Activated T-helper 1 cell treated with anti-CD3 and anti-CD28 coated beads, Interleukin-12 subunit alpha, Interleukin-12 subunit beta, Interleukin-2, Interleukin-4 antibody, amounts not matched to agents 30 ng/mL and 10 ng/mL and 1 ng/mL, durations not matched to agents 14 hours and 24 hours and 36 hours (primary cell): ENCODE measurements around the gene RHD. TPM values are rescaled to one million over a fixed set of nuclear protein-coding genes. Genes with fewer than 3 reads are reported as not detected.
"Not testable (repeated sequence)": the region's sequence is repeated elsewhere in the genome, so short reads cannot be mapped to it uniquely, and the experiment has no call there.

Experiments used
- DNase-seq: peaks from one replicate; pipeline ENCODE4 v3.0.0; 2021; ENCODE audit warnings: low spot score
- H3K27ac Mint-ChIP-seq: one replicate; pipeline ENCODE4 v1.8.0; 2021; ENCODE audit warnings: mild to moderate bottlenecking, mixed read lengths
- H3K27me3 Mint-ChIP-seq: one replicate; pipeline ENCODE4 v1.8.0; 2022; ENCODE audit warnings: mild to moderate bottlenecking, moderate library complexity, mixed read lengths; ENCODE audit not compliant: insufficient read depth
- H3K36me3 Mint-ChIP-seq: one replicate; pipeline ENCODE4 v1.8.0; 2021; ENCODE audit warnings: low read depth, mixed read lengths
- H3K4me1 Mint-ChIP-seq: one replicate; pipeline ENCODE4 v1.8.0; 2021; ENCODE audit warnings: low read depth, mixed read lengths
- H3K4me3 Mint-ChIP-seq: one replicate; pipeline ENCODE4 v1.8.0; 2021; ENCODE audit warnings: mild to moderate bottlenecking, moderate library complexity, mixed read lengths
- H3K9me3 Mint-ChIP-seq: one replicate; pipeline ENCODE4 v1.8.0; 2021; ENCODE audit warnings: mixed read lengths
- intact Hi-C: fragments of 100-400 bp; cut with micrococcal nuclease; formaldehyde crosslinking; loops from one replicate; pipeline ENCODE4 v1.15.1; 2024
- total RNA-seq: library from RNA; stranded (reverse); gene quantifications from 2 replicates; pipeline ENCODE4 v1.2.3, GENCODE V29; 2022

Gene RHD
- total RNA-seq, 1 donor from 2014 or later: not detected

DNA sequence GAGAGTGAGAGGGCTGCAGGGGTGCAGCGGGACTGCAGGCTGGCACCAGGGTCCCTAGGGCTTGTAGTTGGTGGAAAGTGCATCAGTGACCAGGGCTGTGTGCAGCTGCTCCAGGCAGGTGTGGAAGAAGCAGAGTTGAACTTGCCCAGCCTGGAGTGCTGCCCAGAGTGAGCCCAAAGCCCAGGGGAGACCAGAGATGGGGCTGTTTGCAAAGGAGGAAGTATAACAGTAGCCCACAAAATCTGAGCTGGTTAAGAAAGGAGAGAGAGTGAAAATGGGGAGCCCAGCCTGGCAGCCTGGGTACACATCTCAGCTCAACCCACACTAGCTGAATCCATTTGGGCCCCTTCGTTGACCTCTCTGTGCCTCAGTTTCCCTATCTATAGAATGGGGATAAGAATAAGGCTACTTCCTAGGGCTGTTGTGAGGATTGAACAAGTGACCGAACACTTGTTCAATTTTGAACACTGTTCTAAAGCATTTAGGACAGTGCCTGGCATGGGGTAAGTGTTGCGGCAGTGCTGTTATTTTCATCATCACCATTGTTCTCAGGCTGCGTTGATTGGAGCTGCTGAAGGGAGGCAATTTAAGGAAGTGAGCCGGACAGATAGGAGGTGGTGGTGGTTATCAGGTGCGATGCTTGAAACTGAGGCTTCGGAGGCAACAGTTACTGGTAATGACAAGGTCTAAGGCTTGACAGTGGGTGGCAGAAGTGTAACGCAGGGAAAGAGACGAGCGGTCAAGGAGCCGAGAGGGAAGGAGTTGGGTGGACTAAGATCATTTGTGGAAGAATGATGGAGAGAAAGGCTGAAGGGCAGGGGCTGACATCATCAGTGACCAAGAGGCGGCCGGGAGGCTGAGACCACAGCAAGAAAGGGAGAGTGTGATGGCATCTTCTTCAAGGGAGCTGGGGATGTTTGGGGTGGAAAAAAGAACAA is 22.8 kb downstream of the RHD start:
- H3K4me1 Mint-ChIP-seq, intact Hi-C loops, H3K36me3 Mint-ChIP-seq, H3K9me3 Mint-ChIP-seq, H3K27me3 Mint-ChIP-seq, H3K4me3 Mint-ChIP-seq, H3K27ac Mint-ChIP-seq, DNase-seq: not testable (repeated sequence)

DNA sequence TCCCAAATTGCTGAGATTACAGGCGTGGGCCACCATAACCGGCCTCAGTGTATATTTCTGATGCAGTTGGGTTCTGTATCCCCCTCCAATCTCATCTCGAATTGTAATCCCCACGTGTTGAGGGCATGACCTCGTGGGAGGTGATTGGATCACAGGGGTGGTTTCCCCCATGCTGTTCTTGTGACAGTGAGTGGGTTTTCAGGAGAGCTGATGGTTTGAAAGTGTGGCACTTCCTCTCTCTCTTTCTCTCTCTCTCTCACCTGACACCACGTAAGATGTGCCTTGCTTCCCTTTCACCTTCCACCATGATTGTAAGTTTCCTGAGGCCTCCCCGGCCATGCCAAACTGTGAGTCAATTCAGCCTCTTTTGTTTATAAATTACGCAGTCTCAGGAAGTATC is 24.2 kb downstream of the RHD start:
- H3K27me3 Mint-ChIP-seq, H3K27ac Mint-ChIP-seq, intact Hi-C loops, H3K4me1 Mint-ChIP-seq, H3K4me3 Mint-ChIP-seq, DNase-seq, H3K9me3 Mint-ChIP-seq, H3K36me3 Mint-ChIP-seq: not testable (repeated sequence)

DNA sequence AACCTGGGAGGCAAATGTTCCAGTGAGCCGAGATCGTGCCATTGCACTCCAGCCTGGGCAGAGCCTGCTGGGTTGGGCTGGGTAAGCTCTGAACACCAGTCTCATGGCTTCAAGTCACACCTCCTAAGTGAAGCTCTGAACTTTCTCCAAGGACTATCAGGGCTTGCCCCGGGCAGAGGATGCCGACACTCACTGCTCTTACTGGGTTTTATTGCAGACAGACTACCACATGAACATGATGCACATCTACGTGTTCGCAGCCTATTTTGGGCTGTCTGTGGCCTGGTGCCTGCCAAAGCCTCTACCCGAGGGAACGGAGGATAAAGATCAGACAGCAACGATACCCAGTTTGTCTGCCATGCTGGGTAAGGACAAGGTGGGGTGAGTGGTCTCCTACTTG is 28.4 kb downstream of the RHD start:
- H3K27me3 Mint-ChIP-seq, DNase-seq, H3K9me3 Mint-ChIP-seq, H3K27ac Mint-ChIP-seq, H3K4me3 Mint-ChIP-seq, H3K36me3 Mint-ChIP-seq, H3K4me1 Mint-ChIP-seq, intact Hi-C loops: not testable (repeated sequence)

DNA sequence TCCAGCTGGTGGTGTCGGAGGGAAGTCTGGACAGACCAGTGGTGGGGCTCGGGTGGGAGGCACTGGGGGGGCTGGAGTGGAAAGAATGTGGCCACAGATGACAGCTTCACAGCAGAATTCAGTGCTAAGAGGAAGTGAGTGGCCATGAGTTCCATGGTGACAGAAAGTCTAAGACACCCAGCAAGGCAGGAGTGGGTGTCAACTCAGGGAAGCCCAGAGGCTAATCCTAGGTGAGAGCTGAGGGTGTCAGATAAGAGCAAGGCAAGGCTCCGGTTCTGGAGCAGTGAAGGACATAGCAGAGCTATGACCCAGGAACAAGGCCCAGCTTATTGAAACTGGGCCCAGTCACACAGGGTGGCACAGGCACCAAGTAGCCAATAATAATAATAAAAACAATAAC is 30.0 kb downstream of the RHD start:
- DNase-seq, intact Hi-C loops, H3K9me3 Mint-ChIP-seq, H3K4me1 Mint-ChIP-seq, H3K27me3 Mint-ChIP-seq, H3K27ac Mint-ChIP-seq, H3K4me3 Mint-ChIP-seq: not testable (repeated sequence)
- peaks cover 14% of the 10 kb centered on the region for H3K36me3 Mint-ChIP-seq

DNA sequence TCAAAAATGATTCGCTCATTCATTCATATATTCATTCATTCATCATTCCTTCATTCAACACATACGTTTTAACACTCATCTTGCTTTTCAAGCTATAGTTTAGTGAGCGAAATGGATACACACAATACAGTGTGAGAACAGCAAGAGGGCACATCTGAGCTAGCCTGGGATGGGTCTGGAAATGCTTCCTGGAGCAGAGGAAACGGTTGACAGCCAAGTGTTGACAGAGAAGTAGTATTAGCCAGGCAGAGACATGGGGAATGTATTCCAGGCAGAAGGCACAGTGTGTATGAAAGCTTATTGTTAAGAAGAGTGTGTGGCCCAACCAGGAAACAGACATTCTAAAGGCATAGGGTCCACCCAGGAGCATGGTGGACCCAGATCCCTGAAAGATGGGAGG is 32.6 kb downstream of the RHD start:
- peaks cover 14% of the 10 kb centered on the region for H3K36me3 Mint-ChIP-seq
- H3K4me3 Mint-ChIP-seq, H3K27me3 Mint-ChIP-seq, H3K27ac Mint-ChIP-seq, H3K4me1 Mint-ChIP-seq, DNase-seq, H3K9me3 Mint-ChIP-seq, intact Hi-C loops: not testable (repeated sequence)

DNA sequence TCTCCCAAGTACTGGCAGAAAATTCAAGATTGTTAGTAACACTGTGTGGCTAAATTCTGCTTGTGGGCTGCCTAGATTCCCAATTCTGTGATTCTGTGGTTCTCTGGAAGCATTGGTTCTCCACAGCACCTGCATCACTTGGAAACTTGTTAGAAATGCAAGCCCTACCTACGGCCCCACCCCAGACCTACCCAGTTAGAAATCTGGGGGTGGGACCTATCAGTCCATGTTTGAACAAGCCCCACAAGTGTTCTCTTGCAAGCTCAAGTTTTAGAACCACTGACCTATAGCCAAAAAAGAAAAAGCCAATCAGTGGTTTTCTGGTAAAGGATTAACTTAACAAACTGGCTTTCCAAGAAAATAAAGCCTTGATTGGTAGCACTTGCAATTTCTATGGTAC is 35.9 kb downstream of the RHD start:
- H3K27me3 Mint-ChIP-seq, H3K27ac Mint-ChIP-seq, intact Hi-C loops, DNase-seq, H3K4me3 Mint-ChIP-seq, H3K4me1 Mint-ChIP-seq, H3K9me3 Mint-ChIP-seq: not testable (repeated sequence)
- peaks cover 21% of the 10 kb centered on the region for H3K36me3 Mint-ChIP-seq

DNA sequence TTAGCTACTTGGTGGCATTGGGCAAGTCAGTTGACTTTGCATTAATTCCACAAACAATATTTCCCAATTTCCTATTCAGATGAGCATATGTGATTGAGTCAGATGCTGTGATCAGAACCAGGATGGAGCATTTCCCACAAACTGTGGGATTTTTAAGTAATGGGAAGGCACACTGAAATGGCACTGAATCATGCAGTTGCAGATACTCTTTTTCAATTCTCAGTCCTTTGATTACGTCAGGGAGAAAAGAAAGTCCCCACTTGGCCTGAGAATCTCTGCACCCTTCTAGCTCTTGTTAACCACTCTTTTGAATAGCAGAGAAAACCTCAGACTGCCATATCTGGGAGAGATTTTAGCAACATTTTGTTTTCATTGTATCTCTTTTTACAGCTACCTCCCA is 36.8 kb downstream of the RHD start:
- H3K4me1 Mint-ChIP-seq, H3K27me3 Mint-ChIP-seq, H3K4me3 Mint-ChIP-seq, DNase-seq, H3K27ac Mint-ChIP-seq, intact Hi-C loops, H3K9me3 Mint-ChIP-seq: not testable (repeated sequence)
- peaks cover 22% of the 10 kb centered on the region for H3K36me3 Mint-ChIP-seq

DNA sequence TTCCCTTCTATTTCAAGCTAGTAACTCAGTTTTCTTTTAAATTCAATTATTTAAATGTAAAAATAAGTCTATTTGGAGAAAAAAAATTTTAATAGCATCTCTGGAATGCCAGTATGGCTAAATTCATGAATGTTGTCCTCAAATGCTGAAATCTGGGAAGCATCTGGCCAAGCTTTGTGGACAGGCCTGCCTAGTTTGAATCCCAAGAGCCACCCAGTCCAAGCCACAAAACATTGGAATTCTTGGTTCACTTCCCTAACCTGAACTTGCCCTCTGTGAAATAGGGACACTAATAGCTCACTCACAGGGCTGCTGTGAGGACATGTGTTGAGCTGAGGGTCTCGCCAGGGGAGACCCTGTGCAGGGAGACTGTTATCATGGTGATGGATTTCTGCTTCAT is 37.2 kb downstream of the RHD start:
- peaks cover 24% of the 10 kb centered on the region for H3K36me3 Mint-ChIP-seq
- H3K27ac Mint-ChIP-seq, DNase-seq, intact Hi-C loops, H3K27me3 Mint-ChIP-seq, H3K4me3 Mint-ChIP-seq, H3K9me3 Mint-ChIP-seq, H3K4me1 Mint-ChIP-seq: not testable (repeated sequence)

DNA sequence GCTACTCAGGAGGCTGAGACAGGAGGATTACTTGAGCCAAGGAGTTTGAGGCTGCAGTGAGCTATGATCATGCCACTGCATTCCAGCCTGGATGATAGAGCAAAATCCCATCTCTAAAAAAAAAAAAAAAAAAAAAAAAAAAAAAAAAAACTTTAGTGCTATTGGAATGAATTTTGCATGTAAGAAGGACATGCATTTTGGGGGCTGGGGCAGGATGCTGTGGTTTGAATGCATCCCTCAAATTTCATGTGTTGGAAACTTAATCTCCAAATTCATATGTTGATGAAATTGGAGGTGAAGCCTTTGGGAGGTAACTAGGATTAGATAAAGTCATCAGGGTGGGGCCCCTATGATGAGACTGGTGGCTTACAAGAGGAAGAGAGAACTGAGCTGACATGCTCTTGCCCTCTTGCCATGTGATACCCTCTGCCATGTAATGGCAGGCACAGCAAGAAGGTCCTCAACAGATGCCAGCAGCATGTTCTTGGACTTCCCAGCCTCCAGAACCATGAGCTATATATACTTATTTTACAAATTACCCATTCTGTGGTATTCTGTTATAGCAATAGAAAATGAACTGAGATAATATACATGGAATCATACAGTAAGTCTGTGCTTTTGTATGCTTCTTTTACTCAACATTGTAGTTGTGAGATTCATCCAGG is 40.6 kb downstream of the RHD start:
- H3K27me3 Mint-ChIP-seq, intact Hi-C loops, H3K4me3 Mint-ChIP-seq, DNase-seq, H3K9me3 Mint-ChIP-seq, H3K4me1 Mint-ChIP-seq, H3K27ac Mint-ChIP-seq: not testable (repeated sequence)
- peaks cover 20% of the 10 kb centered on the region for H3K36me3 Mint-ChIP-seq

DNA sequence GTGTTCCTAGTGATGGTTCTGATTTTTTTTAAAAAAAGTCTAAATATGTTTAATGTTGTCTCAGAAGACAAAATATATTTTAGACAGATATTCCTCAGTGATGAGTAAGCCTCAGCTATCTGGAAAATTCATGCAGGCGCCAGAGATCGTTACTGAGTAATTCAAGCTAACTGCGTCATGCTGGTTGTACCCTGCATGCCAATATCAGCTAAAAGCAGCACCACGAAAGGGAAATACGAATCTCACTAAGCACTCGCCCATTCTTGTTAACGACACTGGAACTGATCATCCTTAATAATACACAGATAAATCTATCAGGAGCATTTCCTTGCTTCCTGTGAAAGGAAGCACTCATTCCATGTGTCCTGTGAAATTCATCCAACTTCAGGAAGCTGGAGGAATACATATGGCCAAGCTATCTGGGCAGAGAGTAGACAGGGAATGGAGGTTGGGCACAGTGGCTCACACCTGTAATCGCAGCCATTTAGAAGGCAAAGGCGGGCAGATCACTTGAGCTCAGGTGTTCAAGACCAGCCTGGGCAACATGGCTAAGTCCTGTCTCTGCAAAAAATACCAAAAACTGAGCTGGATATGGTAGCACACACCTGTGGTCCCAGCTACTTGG is 48.1 kb downstream of the RHD start:
- DNase-seq, H3K36me3 Mint-ChIP-seq, H3K4me1 Mint-ChIP-seq, intact Hi-C loops, H3K27ac Mint-ChIP-seq, H3K9me3 Mint-ChIP-seq, H3K27me3 Mint-ChIP-seq, H3K4me3 Mint-ChIP-seq: not testable (repeated sequence)

DNA sequence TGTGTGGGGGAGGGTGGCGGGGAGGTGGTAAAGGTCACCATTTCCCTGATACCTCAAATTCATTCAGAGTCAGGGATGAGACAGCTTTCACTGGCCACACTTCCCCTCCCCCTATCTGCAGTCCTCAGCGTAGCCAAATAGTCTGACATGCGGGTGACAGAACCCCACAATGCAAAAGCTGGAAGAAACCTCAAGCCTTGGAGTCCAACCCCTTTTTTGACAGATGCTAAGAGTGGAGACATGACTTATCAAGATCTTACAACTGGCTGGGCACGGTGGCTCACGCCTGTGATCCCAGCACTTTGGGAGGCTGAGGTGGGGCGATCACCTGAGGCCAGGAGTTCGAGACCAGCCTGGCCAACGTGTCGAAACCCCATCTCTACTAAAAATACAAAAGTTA is 49.8 kb downstream of the RHD start:
- H3K36me3 Mint-ChIP-seq, intact Hi-C loops, H3K4me1 Mint-ChIP-seq, H3K27me3 Mint-ChIP-seq, H3K9me3 Mint-ChIP-seq, H3K27ac Mint-ChIP-seq, DNase-seq, H3K4me3 Mint-ChIP-seq: not testable (repeated sequence)

DNA sequence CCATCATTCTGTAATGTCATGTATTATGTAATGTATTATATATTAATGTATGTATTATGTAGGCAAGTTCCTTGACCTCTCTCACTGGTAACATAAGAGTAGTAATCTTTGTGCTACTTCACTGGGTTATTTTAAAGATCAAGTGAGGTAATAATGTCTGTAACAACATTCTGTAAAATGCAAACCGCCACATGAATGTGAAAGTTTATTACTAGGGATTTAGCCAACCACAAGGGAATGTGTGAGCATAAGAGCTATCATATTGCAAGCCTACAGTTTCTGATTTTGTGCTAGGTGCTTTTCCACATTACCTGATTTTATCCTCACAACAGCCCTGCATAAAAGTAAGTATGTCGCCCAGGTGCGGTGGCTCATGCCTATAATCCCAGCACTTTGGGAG is 52.1 kb downstream of the RHD start:
- H3K36me3 Mint-ChIP-seq, DNase-seq, H3K4me3 Mint-ChIP-seq, H3K27me3 Mint-ChIP-seq, H3K4me1 Mint-ChIP-seq, H3K9me3 Mint-ChIP-seq, intact Hi-C loops, H3K27ac Mint-ChIP-seq: not testable (repeated sequence)
